Urinary bladder (tissue), 4 donors: ENCODE measurements around the gene COPS4. TPM values are rescaled to one million over a fixed set of nuclear protein-coding genes. Genes with fewer than 3 reads are reported as not detected.
"Not testable (repeated sequence)": the region's sequence is repeated elsewhere in the genome, so short reads cannot be mapped to it uniquely, and the experiment has no call there.

Experiments used
- DNase-seq: peaks from one replicate; pipeline ENCODE4 v3.0.0-alpha.2; 2015; ENCODE audit errors: extremely low spot score
- H3K27ac ChIP-seq: one replicate; pipeline ENCODE4 v1.5.1; 2013; ENCODE audit warnings: low read depth, mild to moderate bottlenecking, moderate library complexity
- H3K36me3 ChIP-seq: one replicate; pipeline ENCODE4 v1.6.1; 2013; ENCODE audit warnings: mild to moderate bottlenecking, moderate library complexity; ENCODE audit not compliant: insufficient read depth
- H3K4me1 ChIP-seq: one replicate; pipeline ENCODE4 v1.6.1; 2013; ENCODE audit warnings: mild to moderate bottlenecking, moderate library complexity; ENCODE audit not compliant: insufficient read depth
- H3K4me3 ChIP-seq: one replicate; pipeline ENCODE4 v1.5.1; 2013; ENCODE audit warnings: low read depth, low read length
- WGBS: extraction: QIAGEN DNeasy Blood & Tissue Kit; methylation state at CpG from one replicate; pipeline ENCODE4 v1.1.7; 2013; 5-methylcytosine and 5-hydroxymethylcytosine counted together
- polyA plus RNA-seq: library from polyadenylated mRNA; stranded (reverse); fragments of 200-250 nt; gene quantifications from one replicate; pipeline ENCODE4 v1.2.3, GENCODE V29; 2013
- total RNA-seq: library from RNA; depleted of rRNA; stranded (reverse); fragments of >200 nt; gene quantifications from one replicate; pipeline ENCODE4 v1.2.3, GENCODE V29; 2014
- donor health status: healthy with polysubstance abuse.
- donor health status: healthy.

The COPS4 gene
- total RNA-seq (151 TPM), polyA plus RNA-seq (38.3 TPM)

GRCh38 chr4:83034630-83035494 lies at the start of gene COPS4:
COPS4 (plus strand) TSS chr4:83035183; CDS start chr4:83035225, 42 bp downstream.
- Histone ChIP-seq H3K36me3 (no peaks in the 10 kb centered on the region), H3K27ac (peak within 1 kb of the TSS; percentile 89), H3K4me3 (peak within 1 kb of the TSS; percentile 66), H3K4me1 (no peaks in the 10 kb centered on the region)
- WGBS, result under 1% methylated on average over 39 of the region's 39 CpGs
- peak; percentile 100 for DNase-seq

DNA sequence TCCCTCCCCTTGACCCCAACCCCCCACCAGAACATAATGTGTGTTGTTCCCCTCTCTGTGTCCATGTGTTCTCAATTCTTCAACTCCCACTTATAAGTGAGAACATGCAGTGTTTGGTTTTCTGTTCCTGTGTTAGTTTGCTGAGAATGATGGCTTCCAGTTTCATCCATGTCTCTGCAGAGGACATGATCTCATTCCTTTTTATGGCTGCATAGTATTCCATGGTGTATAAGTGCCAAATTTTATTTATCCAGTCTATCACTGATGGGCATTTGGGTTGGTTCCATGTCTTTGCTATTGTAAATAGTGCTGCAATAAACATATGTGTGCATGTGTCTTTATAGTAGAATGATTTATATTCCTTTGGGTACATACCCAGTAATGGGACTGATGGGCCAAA lies 47.5 kb upstream of the COPS4 start:
- H3K4me1 ChIP-seq, DNase-seq, H3K36me3 ChIP-seq, H3K4me3 ChIP-seq, H3K27ac ChIP-seq: not testable (repeated sequence)

GRCh38 chr4:82988323-82988832 lies 46.6 kb upstream of the COPS4 start:
- 74% methylated on average over 2 of the region's 2 CpGs for WGBS
- Histone ChIP-seq H3K36me3 (no peaks in the 10 kb centered on the region), H3K4me1 (no peaks in the 10 kb centered on the region), H3K27ac (no peak overlapping the region), H3K4me3 (no peak overlapping the region)
- DNase-seq, result no peak

- DNase-seq, result no peak
- 96% methylated on average over 2 of the region's 2 CpGs for WGBS
- Histone ChIP-seq H3K4me3 (no peak overlapping the region), H3K4me1 (no peaks in the 10 kb centered on the region), H3K27ac (no peak overlapping the region), H3K36me3 (no peaks in the 10 kb centered on the region)
Observed at GRCh38 chr4:82989575-82990429, 45.2 kb upstream of the COPS4 start.

GRCh38 chr4:82994834-82995233 lies 40.1 kb upstream of the COPS4 start:
- 72% methylated on average over 4 of the region's 4 CpGs for WGBS
- no peak for DNase-seq

DNA sequence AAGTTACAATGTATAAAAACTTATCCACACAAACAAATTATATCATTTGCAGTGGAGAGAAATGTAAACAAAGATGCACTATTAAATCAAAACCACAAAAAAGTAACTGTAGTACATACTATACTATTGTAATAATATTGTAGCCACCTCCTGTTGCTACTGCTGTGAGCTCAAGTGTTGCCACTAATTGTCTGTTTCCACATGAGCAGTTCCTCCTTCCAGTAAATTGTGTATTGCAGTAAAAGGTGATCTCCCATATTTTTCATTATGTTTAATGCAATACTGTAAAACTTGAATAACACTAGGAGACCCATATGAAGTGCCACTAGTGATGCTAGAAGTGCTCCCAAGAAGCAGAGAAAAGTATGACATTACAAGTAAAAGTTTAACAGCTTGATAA lies 36.1 kb upstream of the COPS4 start:
- H3K36me3 ChIP-seq, result no peaks in the 10 kb centered on the region
- H3K4me1 ChIP-seq, result no peaks in the 10 kb centered on the region
- no peak for DNase-seq
- H3K27ac ChIP-seq, result no peak overlapping the region
- no peak overlapping the region for H3K4me3 ChIP-seq

More at GRCh38 chr4:82994834-82995233, 40.1 kb upstream of the COPS4 start:
- H3K4me1 ChIP-seq, result no peaks in the 10 kb centered on the region
- H3K4me3 ChIP-seq, result no peak overlapping the region
- no peaks in the 10 kb centered on the region for H3K36me3 ChIP-seq
- H3K27ac ChIP-seq, result no peak overlapping the region

- H3K27ac ChIP-seq, result no peak overlapping the region
- H3K4me3 ChIP-seq, result no peak overlapping the region
- DNase-seq, result no peak
- H3K36me3 ChIP-seq, result no peaks in the 10 kb centered on the region
- H3K4me1 ChIP-seq, result no peaks in the 10 kb centered on the region
- WGBS, result 91% methylated on average over 3 of the region's 3 CpGs
Observed at GRCh38 chr4:83002329-83002728, 32.7 kb upstream of the COPS4 start.

DNA sequence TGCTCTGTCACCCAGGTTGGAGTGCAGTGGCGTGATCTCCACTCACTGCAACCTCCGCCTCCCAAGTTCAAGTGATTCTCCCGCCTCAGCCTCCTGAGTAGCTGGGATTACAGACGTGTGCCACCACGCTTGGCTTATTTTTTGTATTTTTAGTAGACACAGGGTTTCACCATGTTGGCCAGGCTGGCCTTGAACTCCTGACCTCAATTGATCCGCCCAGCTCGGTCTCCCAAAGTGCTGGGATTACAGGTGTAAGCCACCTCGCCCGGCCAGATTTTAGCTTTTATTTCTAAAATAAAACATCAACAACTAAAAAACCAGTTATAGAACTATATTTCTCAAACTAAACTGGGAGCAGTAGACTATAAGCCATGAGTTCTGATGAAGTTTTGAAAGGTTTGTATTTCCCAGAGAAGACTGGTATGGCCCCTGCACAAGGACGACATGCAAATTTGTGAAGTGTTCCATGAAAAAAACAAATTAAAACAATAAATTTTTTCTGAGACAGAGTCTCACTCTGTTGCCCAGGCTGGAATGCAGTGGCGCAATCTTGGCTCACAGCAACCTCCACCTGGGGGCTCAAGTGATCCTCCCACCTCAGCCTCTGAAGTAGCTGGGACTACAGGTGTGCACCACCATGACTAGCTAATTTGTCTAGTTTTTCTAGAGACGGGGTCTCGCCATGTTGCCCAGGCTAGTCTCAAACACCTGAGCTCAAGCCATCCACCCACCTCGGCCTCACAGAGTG lies 31.8 kb upstream of the COPS4 start:
- WGBS, result 91% methylated on average over 14 of the region's 14 CpGs
- not testable (repeated sequence) for H3K4me1 ChIP-seq, H3K36me3 ChIP-seq, DNase-seq, H3K4me3 ChIP-seq, H3K27ac ChIP-seq

DNA sequence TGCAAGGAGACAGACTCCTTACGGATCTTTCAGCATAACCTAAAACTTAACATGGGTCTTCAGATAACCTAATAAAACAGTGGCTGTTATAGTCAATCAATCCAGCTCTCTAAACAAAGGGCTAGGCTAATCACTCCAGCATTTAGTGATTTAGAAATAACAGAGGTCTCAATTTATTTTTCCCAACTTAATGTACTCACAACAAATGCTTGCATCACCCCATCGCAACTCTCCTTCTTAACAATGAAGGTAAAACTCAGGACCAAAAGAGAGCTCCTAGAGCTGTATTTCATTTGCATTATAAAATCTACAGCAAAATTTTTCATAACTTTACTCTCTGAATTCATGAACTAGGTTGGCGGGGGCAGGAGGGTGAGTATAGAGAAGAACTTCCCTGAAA lies 25.5 kb upstream of the COPS4 start:
- 61% methylated on average over 3 of the region's 3 CpGs for WGBS
- DNase-seq, result no peak
- Histone ChIP-seq H3K27ac (no peak overlapping the region), H3K4me1 (no peaks in the 10 kb centered on the region), H3K36me3 (no peaks in the 10 kb centered on the region), H3K4me3 (peak overlapping the region; percentile 76)

DNA sequence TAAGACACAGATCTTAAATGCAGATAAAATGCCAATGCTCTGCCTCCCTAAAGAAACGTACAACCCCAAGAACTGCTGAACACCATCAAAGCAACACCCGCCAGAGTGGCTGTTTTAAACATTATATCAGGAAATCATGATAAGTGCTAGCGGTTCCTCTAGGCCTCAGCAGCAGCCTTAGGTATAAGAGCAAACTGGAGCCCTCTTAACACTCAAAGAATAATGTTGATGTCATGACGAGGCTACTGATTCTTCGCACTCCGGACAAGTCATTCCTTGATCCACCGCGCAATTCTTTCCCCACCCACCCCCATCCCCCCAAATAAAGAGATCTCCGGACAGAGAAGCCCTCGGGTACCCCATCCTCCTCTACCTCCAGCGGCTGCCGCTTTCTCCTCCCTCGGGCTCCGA lies 24.9 kb upstream of the COPS4 start:
- Histone ChIP-seq H3K4me3 (peak overlapping the region; percentile 76), H3K27ac (peak overlapping the region; percentile 92), H3K4me1 (no peaks in the 10 kb centered on the region), H3K36me3 (no peaks in the 10 kb centered on the region)
- DNase-seq, result no peak
- WGBS, result under 1% methylated on average over 14 of the region's 14 CpGs

DNA sequence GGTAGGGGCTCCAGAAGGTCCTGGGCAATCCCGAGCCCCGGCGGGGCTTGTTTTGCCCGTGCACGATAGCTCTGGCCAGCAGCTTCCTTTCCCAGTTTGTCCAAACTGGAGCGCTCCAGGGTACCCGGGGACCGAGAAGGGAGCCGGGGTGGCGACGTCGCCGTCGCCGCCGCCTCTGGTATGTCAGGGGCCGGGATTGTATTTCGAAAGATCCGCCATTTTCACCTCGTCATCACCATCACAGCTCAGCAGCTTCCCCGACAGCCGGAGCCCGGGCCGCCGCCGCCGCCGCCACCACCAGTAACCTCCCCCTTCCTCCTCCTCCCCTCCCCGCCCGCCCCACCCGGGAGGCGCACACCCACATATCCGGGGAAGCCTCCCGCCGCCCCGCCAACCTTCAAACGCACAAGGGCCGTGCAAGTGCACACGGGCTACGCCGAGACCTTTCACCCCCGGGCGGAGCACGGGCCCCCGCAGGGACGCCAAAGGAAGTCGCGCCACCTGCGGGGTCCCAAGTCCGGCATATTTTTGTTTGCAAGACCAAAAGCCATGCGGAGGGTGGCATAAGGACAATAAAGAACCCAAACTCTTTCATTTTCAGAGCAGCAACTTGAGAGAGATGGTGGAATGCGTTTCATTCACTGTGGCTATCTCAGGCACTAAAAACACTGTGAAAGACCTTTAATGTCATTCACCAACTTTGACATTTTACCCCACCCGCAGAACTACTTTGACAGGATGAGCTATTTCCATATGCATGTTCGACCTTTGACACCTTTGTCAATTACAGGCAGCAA lies 24.3 kb upstream of the COPS4 start, which contains the start of gene LIN54:
Gene LIN54, minus strand, starts transcription at position 302 of the 797 bp plus-strand sequence. CDS start 25,979 bp downstream, outside the sequence.
- WGBS, result under 1% methylated on average over 54 of the region's 54 CpGs

DNA sequence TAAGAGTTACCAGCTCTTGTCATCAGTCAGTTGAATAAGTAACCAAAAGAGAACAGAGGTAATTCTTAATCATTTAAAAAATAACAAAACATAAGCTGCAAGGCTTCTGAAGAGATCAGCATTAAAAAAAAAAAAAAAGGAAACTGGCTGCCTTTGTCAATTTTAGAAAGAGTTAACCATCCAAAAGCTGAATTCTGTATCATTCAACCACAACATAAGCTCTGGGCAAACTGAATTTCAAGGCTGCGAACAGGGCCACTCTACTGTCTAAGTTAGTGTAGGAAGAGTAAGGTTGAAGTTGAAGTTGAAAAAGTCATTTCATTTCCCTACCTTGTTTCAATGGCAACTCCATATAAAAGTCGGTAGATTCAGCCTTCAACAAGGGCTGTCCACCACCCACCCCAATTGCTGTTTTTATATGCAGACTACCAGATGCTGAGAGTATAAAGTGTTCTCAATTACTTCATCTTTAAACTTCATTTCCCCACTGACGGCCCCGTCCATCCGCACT lies 23.2 kb upstream of the COPS4 start:
- Histone ChIP-seq H3K4me1 (no peaks in the 10 kb centered on the region), H3K36me3 (no peaks in the 10 kb centered on the region), H3K4me3 (peak overlapping the region; percentile 82), H3K27ac (peak overlapping the region; percentile 77)
- 2% methylated on average over 5 of the region's 5 CpGs for WGBS
- DNase-seq, result no peak

More for the DNA sequence above, 24.3 kb upstream of the COPS4 start, which contains the start of gene LIN54:
- peak within 1 kb of the TSS; percentile 92 for H3K27ac ChIP-seq
- no peak for DNase-seq
- H3K4me3 ChIP-seq, result peak within 1 kb of the TSS; percentile 76
- no peaks in the 10 kb centered on the region for H3K36me3 ChIP-seq
- H3K4me1 ChIP-seq, result no peaks in the 10 kb centered on the region
